GM21786 (cell line): Measurements from ENCODE around the gene APPL2.
A peak's percentile ranks its signal among the peaks of the same experiment; 100 is the strongest.

Experiments
- ATAC-seq: cut with Tn5 transposase; IDR thresholded peaks from one replicate; pipeline ENCODE4 v1.9.1; 2021; ENCODE audit not compliant: unreplicated experiment

Gene APPL2

DNA sequence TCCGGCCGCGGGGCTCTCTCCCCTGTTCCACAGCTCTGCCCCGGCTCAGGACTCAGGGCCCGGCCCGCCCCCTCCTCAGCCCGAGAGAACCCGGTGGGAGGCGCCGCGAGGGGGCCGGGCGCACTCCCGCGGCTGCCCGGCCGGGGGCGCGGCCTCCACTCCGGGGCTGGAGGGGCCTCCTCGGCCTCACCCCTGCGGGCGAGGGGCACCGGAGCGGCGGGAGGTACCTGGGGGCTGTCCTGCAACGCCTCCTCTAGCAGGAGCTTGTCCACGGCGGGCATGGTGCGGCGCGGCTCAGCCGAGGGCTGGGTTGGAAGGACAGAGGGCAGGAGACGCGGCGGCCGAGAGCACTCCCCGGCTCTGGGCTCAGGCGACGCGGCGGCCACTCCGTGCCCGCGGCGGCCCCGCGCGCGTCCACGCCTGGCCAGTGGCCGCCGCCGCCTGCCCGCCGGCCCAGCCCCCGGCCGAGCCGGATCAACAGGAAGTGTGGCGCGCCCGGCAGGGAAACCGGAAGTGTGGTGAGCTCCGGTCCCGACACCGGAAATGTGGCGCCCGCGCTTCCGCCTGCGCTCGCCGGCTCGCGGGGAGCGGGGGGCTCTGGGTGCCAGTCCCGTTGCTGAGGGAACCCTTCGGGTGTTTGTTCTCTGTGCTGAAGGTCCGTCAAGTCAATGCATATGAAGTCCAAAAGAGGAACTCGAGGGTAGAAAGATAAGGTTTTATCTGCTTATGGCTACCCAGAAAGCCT lies at the start of gene APPL2:
TSS of gene APPL2 (minus strand) at position 443 of the 745 bp plus-strand sequence. CDS start at position 281, 162 bp downstream.
- peak; percentile 76 for ATAC-seq

DNA sequence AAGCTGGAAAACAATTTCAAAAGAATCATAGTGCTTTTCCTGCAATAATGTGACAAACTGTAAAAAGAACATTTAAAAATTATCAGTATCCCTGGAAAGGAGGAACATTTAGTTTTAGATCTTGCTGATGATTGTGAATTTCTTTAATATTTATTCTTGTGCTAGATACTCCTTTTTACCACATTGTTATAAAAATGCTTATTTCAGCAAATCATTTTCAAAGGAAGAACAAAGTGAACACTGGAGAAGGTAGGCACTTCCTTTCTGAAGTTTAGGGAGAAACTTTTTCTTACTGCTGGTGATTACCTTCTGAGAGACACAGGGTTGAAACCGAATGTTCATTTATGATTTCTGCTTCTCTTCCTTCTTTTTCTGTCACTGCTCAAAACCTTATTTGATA lies 49.4 kb upstream of the APPL2 start:
- no peak for ATAC-seq

GRCh38 chr12:105281694-105282049 lies 45.7 kb upstream of the APPL2 start:
- ATAC-seq: no peak

- ATAC-seq: no peak
These were observed 45.2 kb upstream of the APPL2 start for GRCh38 chr12:105280966-105281693.

DNA sequence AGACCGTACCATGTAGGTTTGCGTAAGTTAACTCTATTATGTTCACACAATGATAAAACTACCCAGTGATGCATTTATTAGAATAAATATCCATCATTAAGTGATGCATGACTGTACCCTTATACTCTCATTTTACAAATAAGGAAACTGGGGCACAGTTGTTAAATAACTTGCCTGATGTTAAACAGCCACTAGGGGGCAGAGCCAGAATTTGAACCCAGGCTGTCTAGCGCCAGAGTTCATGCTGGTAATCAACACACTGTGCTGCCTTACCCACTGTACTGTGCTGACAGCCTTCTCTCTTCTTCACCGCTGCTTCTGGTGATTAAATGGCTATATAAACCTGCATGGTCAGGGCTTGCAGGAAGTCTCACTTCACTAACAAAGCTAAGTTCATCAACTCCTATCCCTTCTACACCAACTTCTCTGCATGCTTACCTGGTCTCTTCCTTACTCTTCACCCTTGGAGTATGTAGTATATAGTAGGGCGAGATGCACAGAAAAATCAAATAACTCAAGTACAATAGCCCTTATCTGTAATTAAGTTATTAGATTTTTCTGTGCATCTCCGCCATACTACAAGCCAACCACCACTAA lies 43.6 kb upstream of the APPL2 start:
- ATAC-seq: no peak

- ATAC-seq: no peak
These were observed 42.2 kb upstream of the APPL2 start for GRCh38 chr12:105278043-105278697.

DNA sequence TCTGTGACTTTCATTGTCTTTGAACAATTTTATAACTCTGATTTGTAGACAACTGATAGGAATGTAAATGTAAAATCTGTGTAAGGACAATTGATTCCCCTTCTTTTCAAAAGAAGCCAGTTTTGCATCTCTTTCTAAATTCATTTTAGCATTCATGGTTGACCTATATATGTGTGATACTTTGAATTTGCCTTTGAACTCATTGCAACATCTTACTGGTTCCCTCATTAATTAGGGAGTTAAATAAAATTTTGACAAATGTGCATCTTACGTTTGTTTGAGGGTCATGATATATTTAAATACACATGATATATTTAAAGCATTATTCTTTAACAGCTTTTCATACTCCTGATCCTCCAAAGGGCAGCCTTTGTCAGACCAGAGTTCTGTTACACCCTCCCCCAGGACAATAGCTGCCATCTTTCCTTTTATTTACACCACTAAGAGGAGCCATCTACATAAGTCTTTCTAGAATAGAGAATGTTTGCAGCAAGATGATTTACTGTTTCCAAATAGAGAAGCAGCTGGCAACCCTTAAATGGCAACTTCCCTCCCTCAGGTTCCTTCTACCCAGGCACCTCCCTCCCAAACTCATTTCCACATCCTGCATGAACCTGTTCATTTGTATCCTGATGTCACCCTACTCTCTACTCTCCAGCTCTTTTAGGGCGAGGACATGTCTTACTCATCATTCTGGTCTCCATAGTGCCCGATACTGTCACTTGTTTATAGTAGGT lies 40.2 kb upstream of the APPL2 start:
- no peak for ATAC-seq

- ATAC-seq: no peak
These were observed 38.6 kb upstream of the APPL2 start for GRCh38 chr12:105274571-105274970.

GRCh38 chr12:105273601-105274000 lies 37.6 kb upstream of the APPL2 start:
- ATAC-seq: no peak

GRCh38 chr12:105272814-105273416 lies 36.9 kb upstream of the APPL2 start:
- no peak for ATAC-seq

DNA sequence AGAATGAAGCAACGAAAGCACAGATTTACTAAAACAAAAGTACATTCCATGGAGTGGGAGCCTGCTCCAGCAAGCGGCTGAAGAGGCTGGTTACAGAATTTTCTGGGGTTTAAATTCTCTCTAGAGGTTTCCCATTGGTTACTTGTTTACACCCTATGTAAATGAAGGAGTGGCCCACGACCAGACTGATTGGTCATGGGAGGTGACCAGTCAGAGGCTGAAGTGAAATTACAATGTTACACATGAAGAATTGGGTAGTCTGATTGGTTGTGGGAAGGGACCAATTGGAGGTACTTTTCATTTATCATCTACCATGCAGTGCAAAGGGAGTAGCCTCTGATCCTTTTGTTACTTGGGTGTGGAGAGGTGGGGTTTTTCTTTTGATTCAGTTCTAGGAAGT lies 36.2 kb upstream of the APPL2 start:
- ATAC-seq: no peak

DNA sequence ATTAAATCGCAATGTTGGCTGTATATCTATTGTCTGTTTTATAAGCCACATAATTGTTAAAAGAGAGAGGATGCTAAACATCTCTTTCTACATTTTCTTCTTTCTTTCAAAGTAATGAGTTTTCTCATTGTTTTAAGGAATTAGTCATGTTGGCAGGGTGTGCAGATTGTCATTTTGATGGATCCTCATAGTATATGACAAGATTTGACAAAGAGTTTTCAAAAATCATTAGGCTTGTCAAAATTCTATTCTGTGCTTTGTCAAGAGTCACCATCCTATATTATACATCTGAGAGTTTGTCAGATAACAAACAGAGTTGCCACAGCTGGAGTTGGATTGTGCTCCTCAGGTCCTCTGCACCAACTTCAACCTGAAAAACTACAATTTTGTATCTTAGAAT lies 35.4 kb upstream of the APPL2 start:
- no peak for ATAC-seq

DNA sequence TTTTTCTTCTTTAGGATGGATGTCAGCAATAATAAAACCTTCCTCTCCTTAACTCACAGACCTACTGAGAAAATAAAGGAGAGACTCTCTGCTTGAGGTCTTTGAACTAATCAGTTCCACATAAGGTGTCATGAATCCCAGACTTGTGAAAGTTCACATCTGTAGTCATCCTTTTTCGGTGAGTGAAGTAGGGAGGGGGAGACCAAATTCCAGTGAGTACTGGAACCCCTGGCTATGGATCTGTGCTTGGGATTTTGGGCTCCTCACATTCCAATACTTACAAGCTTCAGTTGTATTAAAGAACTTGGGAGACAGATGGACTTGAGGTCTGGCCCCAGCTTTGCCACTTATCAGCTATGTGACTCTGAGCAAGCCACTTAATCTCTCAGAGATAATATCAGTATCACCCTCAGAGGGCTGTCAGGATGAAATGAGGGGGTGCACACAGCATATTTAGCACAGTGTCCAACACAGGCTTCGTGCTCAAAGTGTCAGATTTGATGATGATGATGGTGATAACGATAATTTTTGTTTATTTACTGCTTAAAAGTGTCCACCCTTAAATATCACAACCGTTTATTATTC lies 34.8 kb upstream of the APPL2 start:
- no peak for ATAC-seq

- ATAC-seq: no peak
These were observed 31.7 kb upstream of the APPL2 start for GRCh38 chr12:105267711-105268110.

- ATAC-seq: no peak
These were observed 28.8 kb upstream of the APPL2 start for GRCh38 chr12:105264771-105265170.

- no peak for ATAC-seq
These were observed 26.6 kb upstream of the APPL2 start for GRCh38 chr12:105262461-105263184.

GRCh38 chr12:105261010-105261409 lies 25.0 kb upstream of the APPL2 start:
- ATAC-seq: no peak

GRCh38 chr12:105259226-105259625 lies 23.3 kb upstream of the APPL2 start:
- ATAC-seq: no peak

- ATAC-seq: no peak
These were observed 21.4 kb upstream of the APPL2 start for GRCh38 chr12:105257321-105257728.

DNA sequence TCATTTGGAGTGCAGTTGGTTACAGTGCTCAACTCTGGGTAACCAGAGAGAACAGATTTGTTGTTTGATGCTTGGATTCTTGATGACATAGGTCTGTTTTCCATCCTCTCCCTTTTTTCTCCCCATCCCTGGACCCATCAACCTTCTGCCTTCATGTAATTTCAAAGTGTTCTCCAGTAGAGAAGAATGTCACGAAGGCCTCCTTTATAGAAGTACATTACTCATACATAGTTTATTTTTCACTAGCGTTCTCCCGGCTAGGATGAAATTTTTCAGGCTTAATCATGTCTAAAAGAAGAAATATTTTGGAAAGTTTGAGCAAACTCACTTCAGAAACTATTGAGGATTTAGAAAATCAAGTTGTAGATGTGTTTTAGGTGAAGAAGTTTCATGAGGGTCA lies 20.9 kb upstream of the APPL2 start:
- no peak for ATAC-seq
